GM12864 (cell line): ENCODE data around the gene VPS33B.

Experiments used
- DNase-seq: peaks from one replicate; pipeline ENCODE4 v3.0.0-alpha.2; 2011; ENCODE audit warnings: low read depth
- H3K4me3 ChIP-seq: 2 replicates; pipeline ENCODE4 v1.5.1; 2011; ENCODE audit warnings: mild to moderate bottlenecking, low read depth, low read length, control low read depth
- TF ChIP-seq, protein P1 (sequence below): IDR thresholded peaks from 2 replicates; pipeline ENCODE4 v1.5.1; 2011; ENCODE audit warnings: low read depth, mild to moderate bottlenecking, moderate library complexity, low read length, control low read depth, inconsistent platforms; ENCODE audit errors: missing control alignments

The VPS33B gene

DNA sequence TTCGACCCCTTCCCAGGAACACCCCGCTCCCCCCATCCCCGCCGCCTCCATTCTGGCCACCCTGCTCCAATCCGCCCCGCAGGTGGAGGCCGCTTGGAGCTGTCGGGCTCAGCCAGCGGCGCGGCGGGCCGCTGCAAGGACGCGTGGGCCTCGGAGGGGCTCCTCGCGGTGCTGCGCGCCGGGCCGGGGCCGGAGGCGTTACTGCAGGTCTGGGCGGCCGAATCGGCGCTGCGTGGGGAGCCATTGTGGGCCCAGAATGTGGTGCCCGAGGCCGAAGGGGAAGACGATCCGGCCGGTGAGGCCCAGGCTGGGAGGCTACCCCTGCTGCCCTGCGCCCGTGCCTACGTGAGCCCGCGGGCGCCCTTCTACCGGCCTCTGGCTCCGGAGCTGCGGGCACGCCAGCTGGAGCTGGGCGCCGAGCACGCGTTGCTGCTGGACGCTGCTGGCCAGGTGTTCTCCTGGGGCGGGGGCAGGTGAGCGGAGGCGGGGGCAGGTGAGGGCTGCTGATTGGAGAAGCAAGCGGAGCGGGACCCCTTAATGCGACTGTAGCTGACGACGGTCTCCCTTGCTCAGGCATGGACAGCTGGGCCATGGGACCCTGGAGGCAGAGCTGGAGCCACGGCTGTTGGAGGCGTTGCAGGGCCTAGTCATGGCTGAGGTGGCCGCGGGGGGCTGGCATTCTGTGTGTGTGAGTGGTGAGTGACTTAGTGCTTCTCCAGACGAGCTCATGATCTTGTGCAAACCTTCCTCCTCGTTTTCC, 65.2 kb downstream of the VPS33B start:
- no peak for DNase-seq
- TF ChIP-seq, protein P1, sequence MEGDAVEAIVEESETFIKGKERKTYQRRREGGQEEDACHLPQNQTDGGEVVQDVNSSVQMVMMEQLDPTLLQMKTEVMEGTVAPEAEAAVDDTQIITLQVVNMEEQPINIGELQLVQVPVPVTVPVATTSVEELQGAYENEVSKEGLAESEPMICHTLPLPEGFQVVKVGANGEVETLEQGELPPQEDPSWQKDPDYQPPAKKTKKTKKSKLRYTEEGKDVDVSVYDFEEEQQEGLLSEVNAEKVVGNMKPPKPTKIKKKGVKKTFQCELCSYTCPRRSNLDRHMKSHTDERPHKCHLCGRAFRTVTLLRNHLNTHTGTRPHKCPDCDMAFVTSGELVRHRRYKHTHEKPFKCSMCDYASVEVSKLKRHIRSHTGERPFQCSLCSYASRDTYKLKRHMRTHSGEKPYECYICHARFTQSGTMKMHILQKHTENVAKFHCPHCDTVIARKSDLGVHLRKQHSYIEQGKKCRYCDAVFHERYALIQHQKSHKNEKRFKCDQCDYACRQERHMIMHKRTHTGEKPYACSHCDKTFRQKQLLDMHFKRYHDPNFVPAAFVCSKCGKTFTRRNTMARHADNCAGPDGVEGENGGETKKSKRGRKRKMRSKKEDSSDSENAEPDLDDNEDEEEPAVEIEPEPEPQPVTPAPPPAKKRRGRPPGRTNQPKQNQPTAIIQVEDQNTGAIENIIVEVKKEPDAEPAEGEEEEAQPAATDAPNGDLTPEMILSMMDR: no peak
- H3K4me3 ChIP-seq: peak overlapping the region; percentile 96

DNA sequence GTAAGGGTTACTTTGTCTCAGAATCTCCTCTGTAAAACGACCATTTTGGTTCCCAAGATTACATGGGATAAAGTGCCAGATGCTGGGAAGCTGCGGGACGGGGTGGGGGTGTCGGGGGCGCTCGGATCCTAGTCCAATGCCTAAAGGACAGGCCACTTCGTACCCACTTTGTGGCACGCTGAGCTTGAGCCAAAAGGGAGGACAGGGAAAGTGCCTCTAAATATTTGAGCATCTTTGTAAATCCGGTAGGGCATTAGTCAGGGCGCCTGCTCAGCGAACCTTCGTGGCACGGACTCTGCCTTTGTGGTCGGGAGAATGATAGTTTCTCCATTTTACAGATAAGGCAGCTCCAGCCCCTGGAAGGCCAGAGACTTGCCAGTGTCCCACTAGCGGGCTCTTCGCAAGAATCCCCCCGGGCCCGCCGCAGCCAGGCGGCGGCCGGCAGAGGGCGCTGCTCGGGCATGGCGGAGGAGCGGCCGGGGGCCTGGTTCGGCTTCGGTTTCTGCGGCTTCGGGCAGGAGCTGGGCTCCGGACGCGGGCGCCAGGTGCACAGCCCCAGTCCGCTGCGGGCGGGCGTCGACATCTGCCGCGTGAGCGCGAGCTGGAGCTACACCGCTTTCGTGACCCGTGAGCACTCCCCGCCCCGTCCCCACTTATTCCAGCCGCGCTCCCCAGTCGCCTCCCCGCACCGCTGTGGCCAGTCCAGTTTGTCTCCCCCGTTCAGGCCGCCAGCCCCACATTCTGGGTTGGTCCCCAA, 65.9 kb downstream of the VPS33B start:
- TF ChIP-seq, protein P1: peak; percentile 93
- H3K4me3 ChIP-seq: peak overlapping the region; percentile 96
- no peak for DNase-seq

DNA sequence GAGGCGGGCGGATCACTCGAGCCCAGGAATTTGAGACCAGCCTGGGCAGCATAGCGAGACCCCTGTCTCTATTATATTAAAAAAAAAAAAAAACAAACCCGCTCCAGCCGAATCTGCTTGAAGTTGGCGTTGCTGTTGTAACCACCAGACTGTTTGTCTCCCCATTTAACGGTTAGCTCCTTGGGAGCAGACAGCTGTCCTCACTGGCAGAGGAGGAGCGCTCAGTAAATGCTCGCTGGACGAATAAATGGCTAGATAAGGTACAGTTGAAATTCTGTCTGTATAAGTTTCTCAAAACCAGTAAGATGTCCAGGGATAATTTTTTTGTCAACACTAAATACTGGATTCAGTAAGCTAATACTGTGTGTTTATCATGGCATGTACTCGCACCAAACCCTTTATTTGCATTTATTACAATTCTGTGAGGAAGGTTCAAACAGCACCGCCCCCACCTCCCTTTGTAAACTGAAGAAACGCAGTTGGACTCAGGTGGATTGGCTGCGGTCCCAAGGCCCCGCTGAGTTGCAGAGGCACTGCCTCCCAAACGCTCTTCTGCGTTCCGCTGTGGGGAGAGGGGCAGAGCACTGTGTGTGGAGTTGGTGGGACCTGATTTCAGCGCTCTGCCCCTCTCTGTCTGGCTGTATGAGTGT, 66.6 kb downstream of the VPS33B start:
- H3K4me3 ChIP-seq: peak overlapping the region; percentile 96
- no peak for DNase-seq
- TF ChIP-seq, protein P1: no peak

DNA sequence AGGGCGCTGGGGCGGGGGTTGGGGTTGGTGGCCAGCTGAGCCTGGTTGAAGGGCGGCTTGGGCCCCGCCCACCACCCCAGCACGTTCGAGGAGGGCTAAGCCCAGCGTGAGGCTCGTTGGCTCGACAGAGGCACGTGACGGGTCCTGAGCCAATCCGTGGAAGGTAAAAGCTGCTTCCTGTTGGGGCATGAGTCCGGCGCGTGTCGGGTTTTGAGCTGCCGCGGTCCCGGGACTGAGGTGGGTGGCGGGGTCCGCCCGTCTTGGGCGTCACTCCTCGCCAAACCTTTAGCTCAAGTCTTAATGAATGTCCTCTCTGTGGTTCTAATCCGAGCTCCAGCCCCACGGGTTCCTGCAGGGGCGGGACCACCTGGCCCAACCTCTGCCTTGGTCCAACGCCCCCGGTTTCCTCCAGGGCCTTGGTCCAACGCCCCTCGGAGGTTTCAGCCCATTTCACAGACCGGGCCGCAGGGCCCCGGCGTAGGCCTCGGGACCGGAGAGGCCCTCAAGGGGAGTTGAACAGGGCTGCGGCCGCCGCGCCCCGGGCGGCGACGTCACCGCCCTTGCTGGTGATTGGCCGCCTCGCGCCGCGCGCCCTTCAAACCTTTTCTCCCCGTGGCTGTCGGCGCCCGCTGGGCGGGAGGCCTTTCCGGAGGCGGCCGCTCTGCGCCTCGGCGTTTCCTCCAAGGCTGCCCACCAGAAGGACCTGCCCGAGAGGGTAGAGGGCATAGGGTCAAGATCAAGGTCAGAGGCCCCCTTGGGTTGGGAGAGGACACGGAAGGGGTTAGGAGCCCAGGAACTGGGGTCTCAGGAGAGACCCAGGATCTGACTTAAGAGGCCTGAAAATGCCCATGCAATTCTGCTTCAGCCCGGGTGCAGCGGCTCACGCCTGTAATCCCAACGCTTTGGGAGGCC, 67.4 kb downstream of the VPS33B start, which contains the start of gene RCCD1:
RCCD1 (plus strand) TSS at position 173 of the 912 bp plus-strand sequence. CDS start 1,851 bp downstream, outside the sequence.
- TF ChIP-seq, protein P1: no peak
- peak; percentile 89 for DNase-seq
- H3K4me3 ChIP-seq: peak within 1 kb of the TSS; percentile 96

DNA sequence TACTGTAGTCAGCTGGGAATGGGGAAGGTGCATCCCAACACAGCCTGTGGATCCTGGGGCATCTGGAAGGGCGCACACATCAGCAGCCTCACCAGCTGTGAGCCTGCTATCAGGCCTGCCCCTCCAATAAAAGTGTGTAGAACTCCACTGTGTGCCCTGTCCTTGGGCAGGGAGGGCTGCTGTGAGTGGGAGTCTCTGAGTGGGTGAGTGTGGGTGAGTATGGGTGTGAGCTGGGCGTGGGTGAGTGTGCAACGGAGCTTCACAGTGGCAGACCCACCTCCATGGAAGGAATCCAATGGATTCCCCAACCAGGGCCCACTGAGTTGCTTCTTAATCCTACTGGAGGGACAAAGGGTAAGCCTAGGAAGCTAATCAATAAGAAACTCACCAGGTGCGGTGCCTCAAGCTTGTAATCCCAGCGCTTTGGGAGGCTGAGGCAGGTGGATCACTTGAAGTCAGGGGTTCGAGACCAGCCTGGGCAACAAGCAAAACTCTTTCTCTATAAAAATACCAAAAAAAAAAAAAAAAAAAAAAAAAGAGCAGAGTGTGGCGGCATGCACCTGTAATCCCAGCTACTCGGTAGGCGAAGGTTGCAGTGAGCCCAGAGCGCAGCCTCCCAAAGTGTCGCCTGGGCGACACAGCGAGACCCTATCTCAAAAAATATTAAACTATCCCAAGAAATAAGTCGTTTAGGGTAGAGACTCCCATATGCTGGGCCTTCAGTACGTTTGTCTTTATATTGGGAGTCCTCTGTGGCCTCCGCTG, 68.3 kb downstream of the VPS33B start:
- TF ChIP-seq, protein P1: no peak
- DNase-seq: no peak
- peak overlapping the region; percentile 96; the same call in 1 of the 2 replicates for H3K4me3 ChIP-seq
